H1 (cell line): ENCODE data around the gene BBS12. TPM values are rescaled to one million over a fixed set of nuclear protein-coding genes. Genes with fewer than 3 reads are reported as not detected.

ENCODE experiments used
- CTCF ChIA-PET: fragments of 300-600 bp; sonication (Branson Sonifier 250); formaldehyde crosslinking; loops from one replicate; lab custom pipeline; 2021; ENCODE audit not compliant: partially characterized antibody; lab: Charles Lee
- POLR2A ChIA-PET: fragments of 300-600 bp; sonication (Branson Sonifier 250); formaldehyde crosslinking; loops from one replicate; lab custom pipeline; 2021; ENCODE audit warnings: inconsistent platforms; ENCODE audit not compliant: partially characterized antibody; lab: Charles Lee
- DNase-seq, 2 experiments: peaks; one replicate each; pipeline versions ENCODE4 v3.0.0 to v3.0.0-alpha.2; 2010 to 2022; ENCODE audit warnings: low spot score in 2 of 2, low read depth in 1 of 2, mixed read lengths in 1 of 2
- FAIRE-seq: peaks from 2 replicates; lab custom pipeline; 2011; peaks lifted over from hg19 to GRCh38; lab: Jason Lieb, UNC
- H2AFZ ChIP-seq: 2 replicates; pipeline ENCODE4 v1.8.1; 2012; ENCODE audit warnings: low read length, inconsistent platforms
- H2AK5ac ChIP-seq: 2 replicates; pipeline ENCODE4 v1.6.1; 2013; ENCODE audit warnings: low read depth, low read length
- H2BK120ac ChIP-seq: replicated peaks from 2 replicates; pipeline ENCODE3; 2013; ENCODE audit warnings: low read depth, low read length, inconsistent platforms
- H2BK12ac ChIP-seq: 2 replicates; pipeline ENCODE4 v1.6.1; 2013; ENCODE audit warnings: low read depth, low read length
- H2BK15ac ChIP-seq: 2 replicates; pipeline ENCODE4 v1.6.1; 2013; ENCODE audit warnings: low read length
- H2BK20ac ChIP-seq: 2 replicates; pipeline ENCODE4 v1.6.1; 2013; ENCODE audit warnings: low read length
- H2BK5ac ChIP-seq: 2 replicates; pipeline ENCODE4 v1.6.1; 2013; ENCODE audit warnings: low read depth, low read length
- H3K14ac ChIP-seq: 2 replicates; pipeline ENCODE4 v1.6.1; 2013; ENCODE audit warnings: inconsistent platforms; ENCODE audit not compliant: insufficient read length
- H3K18ac ChIP-seq: 2 replicates; pipeline ENCODE4 v1.6.1; 2013; ENCODE audit warnings: low read length; ENCODE audit errors: extremely low read depth
- H3K23ac ChIP-seq: 2 replicates; pipeline ENCODE4 v1.6.1; 2013; ENCODE audit warnings: inconsistent platforms; ENCODE audit not compliant: insufficient read length
- H3K23me2 ChIP-seq: 2 replicates; pipeline ENCODE4 v1.6.1; 2013; ENCODE audit warnings: low read depth, low read length
- H3K27ac ChIP-seq: 2 replicates; pipeline ENCODE4 v1.6.1; 2011; ENCODE audit warnings: low read depth, low read length, inconsistent platforms
- H3K27me3 ChIP-seq, 4 experiments: replicated peaks in 1 of 4; 1 replicate in 1 of 4; 2 replicates in 3 of 4; pipeline versions ENCODE4 v1.6.1 to v1.8.1; 2011 to 2013; ENCODE audit warnings: low read length in 3 of 4, mild to moderate bottlenecking in 3 of 4, inconsistent platforms in 2 of 4, mixed read lengths in 2 of 4, moderate library complexity in 1 of 4; ENCODE audit not compliant: control insufficient read depth in 3 of 4, insufficient read depth in 3 of 4; ENCODE audit errors: extremely low read depth in 1 of 4
- H3K36me3 ChIP-seq, 4 experiments: 2 replicates each; pipeline versions ENCODE4 v1.6.1 to v1.8.1; 2011 to 2013; ENCODE audit warnings: mild to moderate bottlenecking in 4 of 4, low read length in 3 of 4, moderate library complexity in 2 of 4, control low read depth in 1 of 4, inconsistent platforms in 1 of 4; ENCODE audit not compliant: insufficient read depth in 4 of 4, control insufficient read depth in 2 of 4
- H3K4ac ChIP-seq: replicated peaks from 2 replicates; pipeline ENCODE3; 2013; ENCODE audit warnings: low read length, low read depth, mixed read lengths, inconsistent platforms; ENCODE audit not compliant: insufficient read length
- H3K4me1 ChIP-seq, 4 experiments: replicated peaks in 1 of 4; 1 replicate in 1 of 4; 2 replicates in 3 of 4; pipeline versions ENCODE4 v1.6.1 to v1.8.1; 2011 to 2013; ENCODE audit warnings: low read length in 3 of 4, inconsistent platforms in 2 of 4, mixed read lengths in 1 of 4; ENCODE audit not compliant: insufficient read depth in 4 of 4, control insufficient read depth in 3 of 4
- H3K4me2 ChIP-seq, 2 experiments: 2 replicates each; pipeline versions ENCODE4 v1.6.1 to v1.8.1; 2011 to 2013; ENCODE audit warnings: low read depth in 2 of 2, low read length in 2 of 2, control low read depth in 1 of 2, inconsistent platforms in 1 of 2, mild to moderate bottlenecking in 1 of 2; ENCODE audit not compliant: insufficient read depth in 1 of 2
- H3K4me3 ChIP-seq, 4 experiments: fragments of 200-600, 300-600 bp in 1 of 4; sonication (generic), shearing (Covaris generic), sonication (Bioruptor Twin) in 1 of 4; 2 replicates each; pipeline versions ENCODE4 v1.5.1 to v1.8.1; 2011 to 2016; ENCODE audit warnings: low read length in 4 of 4, low read depth in 3 of 4, control low read depth in 2 of 4, inconsistent platforms in 2 of 4, mild to moderate bottlenecking in 2 of 4, mixed read lengths in 1 of 4, moderate library complexity in 1 of 4; ENCODE audit not compliant: insufficient read depth in 2 of 4; ENCODE audit errors: extremely low read depth in 1 of 4
- H3K56ac ChIP-seq: replicated peaks from 2 replicates; pipeline ENCODE3; 2013; ENCODE audit warnings: low read depth, mild to moderate bottlenecking, mixed read lengths, low read length, inconsistent platforms; ENCODE audit not compliant: insufficient read length
- H3K79me1 ChIP-seq: 2 replicates; pipeline ENCODE4 v1.6.1; 2013; ENCODE audit warnings: low read depth, low read length, control low read depth
- H3K79me2 ChIP-seq, 2 experiments: 2 replicates each; pipeline versions ENCODE4 v1.6.1 to v1.8.1; 2012 to 2013; ENCODE audit warnings: low read length in 2 of 2, mild to moderate bottlenecking in 2 of 2, inconsistent platforms in 1 of 2; ENCODE audit not compliant: insufficient read depth in 2 of 2, control insufficient read depth in 1 of 2
- H3K9ac ChIP-seq, 4 experiments: replicated peaks in 1 of 4; 1 replicate in 1 of 4; 2 replicates in 3 of 4; pipeline versions ENCODE4 v1.6.1 to v1.8.1; 2011 to 2013; ENCODE audit warnings: low read depth in 3 of 4, low read length in 3 of 4, control low read depth in 2 of 4, mild to moderate bottlenecking in 2 of 4, moderate library complexity in 2 of 4, inconsistent platforms in 1 of 4; ENCODE audit errors: extremely low read depth in 1 of 4
- H3K9me3 ChIP-seq, 2 experiments: 2 replicates each; pipeline versions ENCODE4 v1.6.1 to v1.8.1; 2012 to 2013; ENCODE audit warnings: mild to moderate bottlenecking in 2 of 2, moderate library complexity in 2 of 2, control low read depth in 1 of 2, inconsistent platforms in 1 of 2, low read depth in 1 of 2, low read length in 1 of 2, mixed read lengths in 1 of 2; ENCODE audit not compliant: insufficient read depth in 2 of 2
- H4K20me1 ChIP-seq, 2 experiments: replicated peaks in 1 of 2; 2 replicates each; pipeline versions ENCODE3 to v1.8.1; 2011 to 2013; ENCODE audit warnings: inconsistent platforms in 2 of 2, low read length in 2 of 2, mild to moderate bottlenecking in 1 of 2; ENCODE audit not compliant: insufficient read depth in 2 of 2, control insufficient read depth in 1 of 2
- H4K5ac ChIP-seq: 2 replicates; pipeline ENCODE4 v1.6.1; 2013; ENCODE audit warnings: low read length, low read depth, mixed read lengths, inconsistent platforms; ENCODE audit not compliant: insufficient read length
- H4K8ac ChIP-seq: 2 replicates; pipeline ENCODE4 v1.8.0; 2013; ENCODE audit warnings: mild to moderate bottlenecking, moderate library complexity, low read length, inconsistent platforms; ENCODE audit not compliant: insufficient read depth; ENCODE audit errors: extremely low read depth
- H4K91ac ChIP-seq: replicated peaks from 2 replicates; pipeline ENCODE3; 2013; ENCODE audit warnings: low read length, mixed read lengths, inconsistent platforms; ENCODE audit not compliant: insufficient read length
- ASH2L ChIP-seq: fragments of 200-600, 300-600 bp; sonication (generic); IDR thresholded peaks from one replicate; pipeline ENCODE4 v1.7.1; 2017; ENCODE audit warnings: low read length
- BRCA1 ChIP-seq: IDR thresholded peaks from 2 replicates; pipeline ENCODE4 v1.6.1; 2012; ENCODE audit warnings: low read depth, low read length, improper control_type of control experiment
- CBX5 ChIP-seq: fragments of 300-800, 300-1000 bp; sonication (generic); IDR thresholded peaks from 2 replicates; pipeline ENCODE4 v1.7.1; 2016; ENCODE audit warnings: antibody characterized with exemption, low read length, low read depth
- CTCF ChIP-seq, 3 experiments: IDR thresholded peaks; 1 replicate in 2 of 3; 2 replicates in 1 of 3; pipeline versions ENCODE4 v1.5.1 to v1.6.1; 2011; ENCODE audit warnings: low read length in 3 of 3, mild to moderate bottlenecking in 3 of 3, inconsistent platforms in 2 of 3, low read depth in 1 of 3, moderate library complexity in 1 of 3; ENCODE audit not compliant: insufficient read depth in 1 of 3; ENCODE audit errors: control extremely low read depth in 1 of 3
- HDAC6 ChIP-seq: IDR thresholded peaks from one replicate; pipeline ENCODE4 v1.7.1; 2012; ENCODE audit warnings: low read depth, mild to moderate bottlenecking, inconsistent platforms, low read length, moderate library complexity
- JUN ChIP-seq: IDR thresholded peaks from 2 replicates; pipeline ENCODE4 v1.6.1; 2011; ENCODE audit warnings: low read depth, mild to moderate bottlenecking, improper control_type of control experiment, low read length
- JUND ChIP-seq: IDR thresholded peaks from 2 replicates; pipeline ENCODE4 v1.6.1; 2011; ENCODE audit warnings: mild to moderate bottlenecking, improper control_type of control experiment, low read length
- KDM5A ChIP-seq: fragments of 200-600 bp; IDR thresholded peaks from 2 replicates; pipeline ENCODE4 v1.7.1; 2012; ENCODE audit warnings: mild to moderate bottlenecking, low read length, inconsistent platforms, mixed read lengths
- NANOG ChIP-seq: IDR thresholded peaks from 2 replicates; pipeline ENCODE4 v1.6.1; 2011; ENCODE audit warnings: low read length, low read depth, mild to moderate bottlenecking, inconsistent platforms; ENCODE audit not compliant: insufficient read depth, poor library complexity, severe bottlenecking
- RBBP5 ChIP-seq: IDR thresholded peaks from 2 replicates; pipeline ENCODE4 v1.7.1; 2012; ENCODE audit warnings: low read depth, mild to moderate bottlenecking, inconsistent platforms, low read length, moderate library complexity, borderline replicate concordance
- SRF ChIP-seq: IDR thresholded peaks from 2 replicates; pipeline ENCODE4 v1.6.1; 2011; ENCODE audit warnings: mild to moderate bottlenecking, low read depth, low read length, moderate library complexity
- TAF1 ChIP-seq: IDR thresholded peaks from 2 replicates; pipeline ENCODE4 v1.6.1; 2011; ENCODE audit warnings: mild to moderate bottlenecking, low read depth, low read length
- TEAD4 ChIP-seq: IDR thresholded peaks from 2 replicates; pipeline ENCODE4 v1.6.1; 2012; ENCODE audit warnings: low read depth, low read length, inconsistent platforms, mixed read lengths
- polyA plus RNA-seq, 7 experiments: library from polyadenylated mRNA; depleted of rRNA in 3 of 7; stranded (reverse) in 5 of 7; unstranded in 2 of 7; fragments of >200 nt in 5 of 7; fragments of 200-250 nt in 2 of 7; gene quantifications; 1 replicate in 5 of 7; 2 replicates in 1 of 7; 4 replicates in 1 of 7; pipeline versions ENCODE4 v1.2.1 to v1.2.3, GENCODE V29; 2011 to 2013; ENCODE audit warnings: missing spikeins in 2 of 7, mixed read lengths in 2 of 7
- total RNA-seq: library from RNA; stranded (reverse); fragmentation: NEBNext Ultra II Directional; extraction: Animal tissue kit (Norgen Biotek cat#: 25700); gene quantifications from 2 replicates; pipeline ENCODE4 v1.2.1, GENCODE V29; 2021

BBS12 gene
- total and polyA plus RNA-seq, 2 of the 8 experiments (the other 6 are each of a cell fraction or from before 2014, with no cell fraction given): 0.88 to 2.6 TPM

- Histone ChIP-seq H4K91ac (no peak overlapping the region), H3K79me1 (no peaks in the 10 kb centered on the region), H3K23me2 (no peaks in the 10 kb centered on the region), H2BK12ac (no peak overlapping the region), H3K18ac (no peak overlapping the region), H3K4me1 (no peaks in the 10 kb centered on the region), H2BK5ac (no peak overlapping the region), H3K4me3 (no peak overlapping the region), H3K9me3 (no peaks in the 10 kb centered on the region), H2BK20ac (no peak overlapping the region), H3K4ac (no peak overlapping the region), H2BK120ac (no peak overlapping the region), H3K79me2 (no peaks in the 10 kb centered on the region), H4K20me1 (no peaks in the 10 kb centered on the region), H3K56ac (no peak overlapping the region), H2BK15ac (no peak overlapping the region), H3K27me3 (no peaks in the 10 kb centered on the region), H3K9ac (no peak overlapping the region), H4K8ac (no peak overlapping the region), H3K36me3 (peaks cover 0 to 5% (median 0%) of the 10 kb centered on the region in 4 experiments; a peak in 1 of 8 replicates), H4K5ac (no peak overlapping the region), H2AFZ (no peak overlapping the region), H2AK5ac (no peak overlapping the region), H3K14ac (no peak overlapping the region), H3K4me2 (no peak overlapping the region), H3K23ac (no peak overlapping the region), H3K27ac (no peak overlapping the region)
- POLR2A ChIA-PET: interaction anchor here (0.9 kb wide), 1 partner anchor 89 kb away, joined by 3 read pairs; no protein-coding TSS in a partner anchor
- DNase-seq (no peak), FAIRE-seq (no peak)
- CTCF ChIA-PET: interaction anchor here (1.2 to 1.9 kb wide), 2 partner anchors 19 to 22 kb away, joined by 7 read pairs; no protein-coding TSS in a partner anchor
- TF ChIP-seq KDM5A (no peak), CBX5 (no peak), TEAD4 (no peak), SRF (no peak), ASH2L (no peak), HDAC6 (no peak), BRCA1 (no peak), RBBP5 (no peak), CTCF (IDR thresholded peaks at IDR 0.05; ENCODE audit: control extremely low read depth in 1 of 3, insufficient read depth in 1 of 3, low read depth in 1 of 3, low read length in 3 of 3) (no peak), JUND (no peak), NANOG (no peak), JUN (no peak), TAF1 (no peak)
Observed at GRCh38 chr4:122739174-122739573, 6.7 kb downstream of the BBS12 start.
